ENCODE measurements around the gene ACTR5. TPM values are rescaled to one million over a fixed set of nuclear protein-coding genes. Genes with fewer than 3 reads are reported as not detected.

ACTR5 gene
- polyA plus RNA-seq, 1 of the 3 experiments (the other 2 are of a cell fraction), result 9.7 TPM

DNA sequence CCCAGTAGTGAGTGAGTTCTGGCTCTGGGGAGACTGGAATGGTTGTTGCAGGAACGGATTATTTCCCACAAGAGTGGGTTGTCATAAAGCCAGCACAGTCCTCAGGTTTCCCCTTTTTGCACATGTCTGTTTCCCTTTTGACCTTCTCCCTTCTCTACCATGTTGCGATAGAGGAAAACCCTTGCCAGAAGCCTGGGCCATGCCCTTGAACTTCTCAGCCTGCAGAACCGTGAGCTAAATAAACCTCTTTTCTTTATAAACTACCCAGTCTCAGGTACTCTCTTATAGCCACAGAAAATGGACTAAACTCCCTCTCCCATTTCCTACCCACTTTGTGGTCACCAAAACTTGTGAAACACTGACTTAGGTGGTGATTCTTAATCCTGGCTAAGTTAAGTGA lies 50.0 kb downstream of the ACTR5 start:
- Histone ChIP-seq H3K36me3 (replicated peaks in 1 of 2; ENCODE audit: control insufficient read depth in 1 of 2, insufficient read depth in 2 of 2, low read length in 1 of 2) (no peaks in the 10 kb centered on the region), H3F3A (replicated peaks; ENCODE audit: insufficient read depth) (no peaks in the 10 kb centered on the region), H3K27me3 (ENCODE audit: insufficient read depth) (peaks cover 17% of the 10 kb centered on the region; the same call in 1 of the 2 replicates), H3K4me1 (ENCODE audit: control insufficient read depth in 1 of 2, insufficient read depth in 2 of 2, low read depth in 1 of 2, low read length in 1 of 2) (no peaks in the 10 kb centered on the region), H2AFZ (ENCODE audit: low read depth) (no peak overlapping the region), H3K27ac (ENCODE audit: low read depth in 2 of 2, low read length in 1 of 2) (no peak overlapping the region), H4K20me1 (ENCODE audit: insufficient read depth) (no peaks in the 10 kb centered on the region), H3K4me2 (no peak overlapping the region), H3K9ac (no peak overlapping the region), H3K79me2 (ENCODE audit: insufficient read depth) (no peaks in the 10 kb centered on the region), H3K9me3 (no peaks in the 10 kb centered on the region), H3K4me3 (ENCODE audit: low read depth in 2 of 2, low read length in 1 of 2) (no peak overlapping the region), H3K9me2 (no peaks in the 10 kb centered on the region)
- ChIA-PET POLR2A (no interaction called here), CTCF (no interaction called here)
- TF ChIP-seq CHD2 (IDR thresholded peaks at IDR 0.05; ENCODE audit: low read length, partially characterized antibody) (no peak), FOXM1 (IDR thresholded peaks at IDR 0.05; ENCODE audit: low read depth) (no peak), NFIC (IDR thresholded peaks at IDR 0.05; ENCODE audit: borderline replicate concordance) (no peak), PBX3 (IDR thresholded peaks at IDR 0.05) (no peak), POLR2AphosphoS5 (IDR thresholded peaks at IDR 0.05; ENCODE audit: low read depth, low read length) (no peak), GATA2 (CRISPR knock-in tag; IDR thresholded peaks at IDR 0.05) (no peak), FOXJ3 (CRISPR knock-in tag; IDR thresholded peaks at IDR 0.05) (no peak)
- 71% methylated on average over 3 of the region's 3 CpGs for WGBS (ENCODE audit: low lambda C conversion rate)
- no peak for DNase-seq

- WGBS (ENCODE audit: low lambda C conversion rate), result 50% methylated on average over 4 of the region's 4 CpGs
- TF ChIP-seq, protein P1, sequence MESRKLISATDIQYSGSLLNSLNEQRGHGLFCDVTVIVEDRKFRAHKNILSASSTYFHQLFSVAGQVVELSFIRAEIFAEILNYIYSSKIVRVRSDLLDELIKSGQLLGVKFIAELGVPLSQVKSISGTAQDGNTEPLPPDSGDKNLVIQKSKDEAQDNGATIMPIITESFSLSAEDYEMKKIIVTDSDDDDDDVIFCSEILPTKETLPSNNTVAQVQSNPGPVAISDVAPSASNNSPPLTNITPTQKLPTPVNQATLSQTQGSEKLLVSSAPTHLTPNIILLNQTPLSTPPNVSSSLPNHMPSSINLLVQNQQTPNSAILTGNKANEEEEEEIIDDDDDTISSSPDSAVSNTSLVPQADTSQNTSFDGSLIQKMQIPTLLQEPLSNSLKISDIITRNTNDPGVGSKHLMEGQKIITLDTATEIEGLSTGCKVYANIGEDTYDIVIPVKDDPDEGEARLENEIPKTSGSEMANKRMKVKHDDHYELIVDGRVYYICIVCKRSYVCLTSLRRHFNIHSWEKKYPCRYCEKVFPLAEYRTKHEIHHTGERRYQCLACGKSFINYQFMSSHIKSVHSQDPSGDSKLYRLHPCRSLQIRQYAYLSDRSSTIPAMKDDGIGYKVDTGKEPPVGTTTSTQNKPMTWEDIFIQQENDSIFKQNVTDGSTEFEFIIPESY (IDR thresholded peaks at IDR 0.05; ENCODE audit: borderline replicate concordance, low read depth), result no peak
- no peak for TF ChIP-seq EP300 (IDR thresholded peaks at IDR 0.05; ENCODE audit: borderline replicate concordance in 1 of 2, low read depth in 1 of 2, low read length in 1 of 2)
- TF ChIP-seq NFIC (IDR thresholded peaks at IDR 0.05; ENCODE audit: borderline replicate concordance), result no peak
- TF ChIP-seq, protein P2, sequence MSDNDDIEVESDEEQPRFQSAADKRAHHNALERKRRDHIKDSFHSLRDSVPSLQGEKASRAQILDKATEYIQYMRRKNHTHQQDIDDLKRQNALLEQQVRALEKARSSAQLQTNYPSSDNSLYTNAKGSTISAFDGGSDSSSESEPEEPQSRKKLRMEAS (IDR thresholded peaks at IDR 0.05; ENCODE audit: low read depth), result no peak
- TF ChIP-seq JUND (IDR thresholded peaks at IDR 0.05), result no peak
- TF ChIP-seq, protein P3, sequence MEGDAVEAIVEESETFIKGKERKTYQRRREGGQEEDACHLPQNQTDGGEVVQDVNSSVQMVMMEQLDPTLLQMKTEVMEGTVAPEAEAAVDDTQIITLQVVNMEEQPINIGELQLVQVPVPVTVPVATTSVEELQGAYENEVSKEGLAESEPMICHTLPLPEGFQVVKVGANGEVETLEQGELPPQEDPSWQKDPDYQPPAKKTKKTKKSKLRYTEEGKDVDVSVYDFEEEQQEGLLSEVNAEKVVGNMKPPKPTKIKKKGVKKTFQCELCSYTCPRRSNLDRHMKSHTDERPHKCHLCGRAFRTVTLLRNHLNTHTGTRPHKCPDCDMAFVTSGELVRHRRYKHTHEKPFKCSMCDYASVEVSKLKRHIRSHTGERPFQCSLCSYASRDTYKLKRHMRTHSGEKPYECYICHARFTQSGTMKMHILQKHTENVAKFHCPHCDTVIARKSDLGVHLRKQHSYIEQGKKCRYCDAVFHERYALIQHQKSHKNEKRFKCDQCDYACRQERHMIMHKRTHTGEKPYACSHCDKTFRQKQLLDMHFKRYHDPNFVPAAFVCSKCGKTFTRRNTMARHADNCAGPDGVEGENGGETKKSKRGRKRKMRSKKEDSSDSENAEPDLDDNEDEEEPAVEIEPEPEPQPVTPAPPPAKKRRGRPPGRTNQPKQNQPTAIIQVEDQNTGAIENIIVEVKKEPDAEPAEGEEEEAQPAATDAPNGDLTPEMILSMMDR (IDR thresholded peaks at IDR 0.05), result no peak
- no peak for TF ChIP-seq ELF1 (IDR thresholded peaks at IDR 0.05)
- no peak for TF ChIP-seq FOXM1 (IDR thresholded peaks at IDR 0.05; ENCODE audit: low read depth)
- no peak for TF ChIP-seq SIN3A (IDR thresholded peaks at IDR 0.05; ENCODE audit: borderline replicate concordance, low read depth, low read length)
- TF ChIP-seq NRF1 (IDR thresholded peaks at IDR 0.05; ENCODE audit: low read depth, low read length), result no peak
- TF ChIP-seq EZH2phosphoT487 (IDR thresholded peaks at IDR 0.05; ENCODE audit: borderline replicate concordance, low read depth), result no peak
- TF ChIP-seq USF1 (IDR thresholded peaks at IDR 0.05; ENCODE audit: borderline replicate concordance, low read depth), result no peak
- TF ChIP-seq, protein P4, sequence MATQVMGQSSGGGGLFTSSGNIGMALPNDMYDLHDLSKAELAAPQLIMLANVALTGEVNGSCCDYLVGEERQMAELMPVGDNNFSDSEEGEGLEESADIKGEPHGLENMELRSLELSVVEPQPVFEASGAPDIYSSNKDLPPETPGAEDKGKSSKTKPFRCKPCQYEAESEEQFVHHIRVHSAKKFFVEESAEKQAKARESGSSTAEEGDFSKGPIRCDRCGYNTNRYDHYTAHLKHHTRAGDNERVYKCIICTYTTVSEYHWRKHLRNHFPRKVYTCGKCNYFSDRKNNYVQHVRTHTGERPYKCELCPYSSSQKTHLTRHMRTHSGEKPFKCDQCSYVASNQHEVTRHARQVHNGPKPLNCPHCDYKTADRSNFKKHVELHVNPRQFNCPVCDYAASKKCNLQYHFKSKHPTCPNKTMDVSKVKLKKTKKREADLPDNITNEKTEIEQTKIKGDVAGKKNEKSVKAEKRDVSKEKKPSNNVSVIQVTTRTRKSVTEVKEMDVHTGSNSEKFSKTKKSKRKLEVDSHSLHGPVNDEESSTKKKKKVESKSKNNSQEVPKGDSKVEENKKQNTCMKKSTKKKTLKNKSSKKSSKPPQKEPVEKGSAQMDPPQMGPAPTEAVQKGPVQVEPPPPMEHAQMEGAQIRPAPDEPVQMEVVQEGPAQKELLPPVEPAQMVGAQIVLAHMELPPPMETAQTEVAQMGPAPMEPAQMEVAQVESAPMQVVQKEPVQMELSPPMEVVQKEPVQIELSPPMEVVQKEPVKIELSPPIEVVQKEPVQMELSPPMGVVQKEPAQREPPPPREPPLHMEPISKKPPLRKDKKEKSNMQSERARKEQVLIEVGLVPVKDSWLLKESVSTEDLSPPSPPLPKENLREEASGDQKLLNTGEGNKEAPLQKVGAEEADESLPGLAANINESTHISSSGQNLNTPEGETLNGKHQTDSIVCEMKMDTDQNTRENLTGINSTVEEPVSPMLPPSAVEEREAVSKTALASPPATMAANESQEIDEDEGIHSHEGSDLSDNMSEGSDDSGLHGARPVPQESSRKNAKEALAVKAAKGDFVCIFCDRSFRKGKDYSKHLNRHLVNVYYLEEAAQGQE (IDR thresholded peaks at IDR 0.05; ENCODE audit: low read depth, low read length), result no peak
- no peak for TF ChIP-seq RFX5 (IDR thresholded peaks at IDR 0.05; ENCODE audit: low read length)
Observed at GRCh38 chr20:38799203-38799602, 50.9 kb downstream of the ACTR5 start.

More at GRCh38 chr20:38799203-38799602, 50.9 kb downstream of the ACTR5 start:
- H3K4me3 ChIP-seq (ENCODE audit: low read depth in 2 of 2, low read length in 1 of 2), result no peak overlapping the region
- no peaks in the 10 kb centered on the region for H3F3A ChIP-seq (replicated peaks; ENCODE audit: insufficient read depth)
- H2AFZ ChIP-seq (ENCODE audit: low read depth), result no peak overlapping the region
- ChIA-PET POLR2A (no interaction called here), CTCF (interaction anchor here (1.2 to 1.7 kb wide), 2 partner anchors 9 to 150 kb away, joined by 3 to 10 read pairs; no protein-coding TSS in a partner anchor)
- no peak overlapping the region for H3K4me2 ChIP-seq
- no peaks in the 10 kb centered on the region for H3K9me3 ChIP-seq
- H3K9me2 ChIP-seq, result no peaks in the 10 kb centered on the region
- no peaks in the 10 kb centered on the region for H4K20me1 ChIP-seq (ENCODE audit: insufficient read depth)
- H3K4me1 ChIP-seq (ENCODE audit: control insufficient read depth in 1 of 2, insufficient read depth in 2 of 2, low read depth in 1 of 2, low read length in 1 of 2), result no peaks in the 10 kb centered on the region
- H3K9ac ChIP-seq, result no peak overlapping the region
- no peak for DNase-seq
- H3K27me3 ChIP-seq (ENCODE audit: insufficient read depth), result peaks cover 17% of the 10 kb centered on the region; the same call in 1 of the 2 replicates
- no peaks in the 10 kb centered on the region for H3K79me2 ChIP-seq (ENCODE audit: insufficient read depth)
- no peaks in the 10 kb centered on the region for H3K36me3 ChIP-seq (replicated peaks in 1 of 2; ENCODE audit: control insufficient read depth in 1 of 2, insufficient read depth in 2 of 2, low read length in 1 of 2)
- H3K27ac ChIP-seq (ENCODE audit: low read depth in 2 of 2, low read length in 1 of 2), result no peak overlapping the region

All from SK-N-SH (cell line).